ENCODE measurements around the gene ATP6V0D1.
A peak's percentile ranks its signal among the peaks of the same experiment; 100 is the strongest.
"Not testable (repeated sequence)": the region's sequence is repeated elsewhere in the genome, so short reads cannot be mapped to it uniquely, and the experiment has no call there.

Gene ATP6V0D1

GRCh38 chr16:67424261-67424615, 56.7 kb downstream of the ATP6V0D1 start:
- DNase-seq: no peak

GRCh38 chr16:67423611-67424260, 57.2 kb downstream of the ATP6V0D1 start:
- no peak for DNase-seq

- no peak for DNase-seq
Measured at GRCh38 chr16:67423015-67423414, 57.9 kb downstream of the ATP6V0D1 start.

GRCh38 chr16:67421030-67421429, 59.9 kb downstream of the ATP6V0D1 start:
- no peak for DNase-seq

GRCh38 chr16:67419931-67420330, 61.0 kb downstream of the ATP6V0D1 start:
- DNase-seq: no peak

GRCh38 chr16:67419502-67419901, 61.5 kb downstream of the ATP6V0D1 start:
- DNase-seq: no peak

- no peak for DNase-seq
Measured at GRCh38 chr16:67417333-67418061, 63.5 kb downstream of the ATP6V0D1 start.

GRCh38 chr16:67415872-67416793, 64.8 kb downstream of the ATP6V0D1 start, which contains the start of gene ZDHHC1:
ZDHHC1 (minus strand) TSS chr16:67416477; CDS start chr16:67407775, 8,702 bp downstream.
- DNase-seq: peak; percentile 35

GRCh38 chr16:67415421-67415820, 65.5 kb downstream of the ATP6V0D1 start:
- not testable (repeated sequence) for DNase-seq

GRCh38 chr16:67413978-67414911, 66.7 kb downstream of the ATP6V0D1 start:
- no peak for DNase-seq

- no peak for DNase-seq
Measured at GRCh38 chr16:67412294-67412693, 68.7 kb downstream of the ATP6V0D1 start.

GRCh38 chr16:67411339-67411738, 69.6 kb downstream of the ATP6V0D1 start:
- DNase-seq: no peak

GRCh38 chr16:67409631-67410030, 71.3 kb downstream of the ATP6V0D1 start:
- no peak for DNase-seq

- no peak for DNase-seq
Measured at GRCh38 chr16:67407788-67408452, 73.0 kb downstream of the ATP6V0D1 start.

GRCh38 chr16:67407176-67407787, 73.7 kb downstream of the ATP6V0D1 start:
- DNase-seq: no peak

GRCh38 chr16:67406111-67406971, 74.6 kb downstream of the ATP6V0D1 start:
- no peak for DNase-seq

GRCh38 chr16:67405336-67405735, 75.6 kb downstream of the ATP6V0D1 start:
- DNase-seq: no peak

GRCh38 chr16:67404740-67405226, 76.2 kb downstream of the ATP6V0D1 start:
- no peak for DNase-seq

GRCh38 chr16:67403976-67404555, 76.9 kb downstream of the ATP6V0D1 start:
- DNase-seq: no peak

GRCh38 chr16:67400901-67401300, 80.1 kb downstream of the ATP6V0D1 start:
- no peak for DNase-seq

Data from NCI-H1105 (cell line).